H9 (cell line): Measurements from ENCODE around the gene DNAH11. TPM values are rescaled to one million over a fixed set of nuclear protein-coding genes. Genes with fewer than 3 reads are reported as not detected.

Experiments
- DNase-seq: peaks from one replicate; pipeline ENCODE4 v3.0.0-alpha.2; 2017
- H2AFZ ChIP-seq: one replicate; pipeline ENCODE4 v1.6.1; 2013; ENCODE audit warnings: mild to moderate bottlenecking, low read length, control low read depth, moderate library complexity
- H2AK5ac ChIP-seq: 2 replicates; pipeline ENCODE4 v1.6.1; 2013; ENCODE audit warnings: low read length, control low read depth, mixed read lengths; ENCODE audit not compliant: insufficient read length
- H2BK120ac ChIP-seq: one replicate; pipeline ENCODE4 v1.6.1; 2013; ENCODE audit warnings: low read depth, mild to moderate bottlenecking, low read length, control low read depth, inconsistent platforms; ENCODE audit not compliant: poor library complexity, severe bottlenecking
- H2BK12ac ChIP-seq: 2 replicates; pipeline ENCODE4 v1.6.1; 2013; ENCODE audit warnings: low read length, control low read depth, mixed read lengths, low read depth; ENCODE audit not compliant: insufficient read length
- H2BK15ac ChIP-seq: 2 replicates; pipeline ENCODE4 v1.6.1; 2013; ENCODE audit warnings: low read depth, low read length, control low read depth
- H2BK20ac ChIP-seq: one replicate; pipeline ENCODE4 v1.6.1; 2013; ENCODE audit warnings: low read depth, mild to moderate bottlenecking, low read length, control low read depth, inconsistent platforms; ENCODE audit not compliant: poor library complexity, severe bottlenecking
- H2BK5ac ChIP-seq: 2 replicates; pipeline ENCODE4 v1.6.1; 2013; ENCODE audit warnings: low read length, control low read depth, mixed read lengths; ENCODE audit not compliant: insufficient read length
- H3K14ac ChIP-seq: 2 replicates; pipeline ENCODE4 v1.6.1; 2013; ENCODE audit warnings: low read length, control low read depth; ENCODE audit not compliant: insufficient read depth
- H3K18ac ChIP-seq: 2 replicates; pipeline ENCODE4 v1.6.1; 2013; ENCODE audit warnings: low read depth, mild to moderate bottlenecking, mixed read lengths, low read length, control low read depth; ENCODE audit not compliant: insufficient read length
- H3K23ac ChIP-seq: 2 replicates; pipeline ENCODE4 v1.6.1; 2013; ENCODE audit warnings: low read length, control low read depth, mixed read lengths, low read depth; ENCODE audit not compliant: insufficient read length
- H3K23me2 ChIP-seq: 2 replicates; pipeline ENCODE4 v1.6.1; 2013; ENCODE audit warnings: low read depth, mild to moderate bottlenecking, mixed read lengths, low read length, control low read depth; ENCODE audit not compliant: insufficient read length, poor library complexity, severe bottlenecking
- H3K27ac ChIP-seq: 2 replicates; pipeline ENCODE4 v1.5.1; 2013; ENCODE audit warnings: low read length, control low read depth, mixed read lengths, low read depth; ENCODE audit not compliant: insufficient read length
- H3K27me3 ChIP-seq: 2 replicates; pipeline ENCODE4 v1.6.1; 2013; ENCODE audit warnings: low read length, control low read depth, inconsistent platforms; ENCODE audit not compliant: insufficient read depth
- H3K4ac ChIP-seq: 2 replicates; pipeline ENCODE4 v1.6.1; 2013; ENCODE audit warnings: low read depth, mild to moderate bottlenecking, control low read depth, inconsistent platforms, low read length, moderate library complexity
- H3K4me1 ChIP-seq: 2 replicates; pipeline ENCODE4 v1.6.1; 2013; ENCODE audit warnings: low read length, control low read depth, inconsistent platforms; ENCODE audit not compliant: insufficient read depth
- H3K4me2 ChIP-seq: 2 replicates; pipeline ENCODE4 v1.6.1; 2013; ENCODE audit warnings: low read length, control low read depth, mixed read lengths; ENCODE audit not compliant: insufficient read length, insufficient read depth
- H3K56ac ChIP-seq: 2 replicates; pipeline ENCODE4 v1.6.1; 2013; ENCODE audit warnings: low read depth, mild to moderate bottlenecking, mixed read lengths, low read length, control low read depth; ENCODE audit not compliant: insufficient read length
- H3K79me1 ChIP-seq: 2 replicates; pipeline ENCODE4 v1.6.1; 2013; ENCODE audit warnings: low read depth, mild to moderate bottlenecking, moderate library complexity, low read length, control low read depth, inconsistent platforms; ENCODE audit not compliant: insufficient read depth, poor library complexity, severe bottlenecking
- H3K79me2 ChIP-seq: 2 replicates; pipeline ENCODE4 v1.6.1; 2013; ENCODE audit warnings: low read length, control low read depth, inconsistent platforms; ENCODE audit not compliant: insufficient read depth
- H3K9ac ChIP-seq: 2 replicates; pipeline ENCODE4 v1.6.1; 2013; ENCODE audit warnings: low read length, control low read depth, mixed read lengths; ENCODE audit not compliant: insufficient read length; ENCODE audit errors: extremely low read depth
- H3K9me3 ChIP-seq: one replicate; pipeline ENCODE4 v1.6.1; 2013; ENCODE audit warnings: low read depth, low read length, inconsistent platforms; ENCODE audit not compliant: control insufficient read depth
- H3T11ph ChIP-seq: one replicate; pipeline ENCODE4 v1.6.1; 2013; ENCODE audit warnings: mild to moderate bottlenecking, low read length, control low read depth, inconsistent platforms
- H4K20me1 ChIP-seq: one replicate; pipeline ENCODE4 v1.6.1; 2013; ENCODE audit not compliant: control insufficient read depth, insufficient read length, insufficient read depth
- H4K5ac ChIP-seq: 2 replicates; pipeline ENCODE4 v1.6.1; 2013; ENCODE audit warnings: low read depth, mild to moderate bottlenecking, mixed read lengths, low read length, control low read depth; ENCODE audit not compliant: insufficient read length
- H4K8ac ChIP-seq: replicated peaks from 2 replicates; pipeline ENCODE4 v1.6.1; 2013; ENCODE audit warnings: low read length, control low read depth, mixed read lengths, low read depth; ENCODE audit not compliant: insufficient read length
- H4K91ac ChIP-seq: 2 replicates; pipeline ENCODE4 v1.6.1; 2013; ENCODE audit warnings: low read depth, mild to moderate bottlenecking, moderate library complexity, mixed read lengths, low read length, control low read depth; ENCODE audit not compliant: insufficient read length
- H3K27ac Mint-ChIP-seq, 3 experiments: 2 replicates in 2 of 3; 3 replicates in 1 of 3; pipeline ENCODE4 v1.8.0; 2020 to 2021; ENCODE audit warnings: mixed read lengths in 3 of 3, mild to moderate bottlenecking in 1 of 3, moderate library complexity in 1 of 3
- H3K27me3 Mint-ChIP-seq: 2 replicates; pipeline ENCODE4 v1.8.0; 2021; ENCODE audit warnings: low read depth, mild to moderate bottlenecking, moderate library complexity, mixed read lengths
- H3K36me3 Mint-ChIP-seq, 3 experiments: 2 replicates in 2 of 3; 3 replicates in 1 of 3; pipeline ENCODE4 v1.8.0; 2020 to 2021; ENCODE audit warnings: low read depth in 3 of 3, mixed read lengths in 3 of 3; ENCODE audit not compliant: insufficient read depth in 1 of 3
- H3K4me1 Mint-ChIP-seq, 2 experiments: 2 replicates each; pipeline ENCODE4 v1.8.0; 2020; ENCODE audit warnings: mixed read lengths in 2 of 2
- H3K4me3 Mint-ChIP-seq, 2 experiments: 2 replicates in 1 of 2; 3 replicates in 1 of 2; pipeline ENCODE4 v1.8.0; 2020 to 2021; ENCODE audit warnings: mild to moderate bottlenecking in 2 of 2, mixed read lengths in 2 of 2, moderate library complexity in 1 of 2
- H3K9me3 Mint-ChIP-seq, 2 experiments: 2 replicates in 1 of 2; 3 replicates in 1 of 2; pipeline ENCODE4 v1.8.0; 2020; ENCODE audit warnings: mild to moderate bottlenecking in 2 of 2, mixed read lengths in 2 of 2, moderate library complexity in 1 of 2
- CTCF ChIP-seq: fragments of 200-600 bp; sonication (generic); conservative IDR thresholded peaks from 3 replicates; pipeline ENCODE4 v1.8.0; 2021; ENCODE audit warnings: antibody characterized with exemption, mild to moderate bottlenecking
- WGBS: extraction: QIAGEN DNeasy Blood & Tissue Kit; methylation state at CpG from one replicate; pipeline ENCODE4 v1.1.7; 2013; ENCODE audit warnings: missing lambda C conversion rate, low lambda C conversion rate, mixed read lengths; ENCODE audit not compliant: insufficient read length; ENCODE audit errors: extremely low coverage; 5-methylcytosine and 5-hydroxymethylcytosine counted together
- total RNA-seq: library from RNA; stranded (reverse); gene quantifications from 2 replicates; pipeline ENCODE4 v1.2.1, GENCODE V29; 2021

The DNAH11 gene
- total RNA-seq, 1 experiment from 2014 or later = 2.5 TPM

- peaks cover 43 to 56% of the 10 kb centered on the region in 2 experiments for H3K4me1 Mint-ChIP-seq
- Histone ChIP-seq H3K79me1 (no peaks in the 10 kb centered on the region), H4K8ac (no peak overlapping the region), H2BK15ac (no peak overlapping the region), H3K4me1 (peaks cover 13% of the 10 kb centered on the region; the same call in 1 of the 2 replicates), H2AFZ (no peak overlapping the region), H2BK120ac (no peak overlapping the region), H3K4me2 (no peak overlapping the region), H3K27ac (no peak overlapping the region), H3K14ac (no peak overlapping the region), H2BK12ac (no peak overlapping the region), H4K20me1 (no peaks in the 10 kb centered on the region), H3K18ac (no peak overlapping the region), H3K9ac (no peak overlapping the region), H3K79me2 (no peaks in the 10 kb centered on the region), H2AK5ac (no peak overlapping the region), H3K23me2 (no peaks in the 10 kb centered on the region), H2BK20ac (no peak overlapping the region), H3K56ac (no peak overlapping the region), H2BK5ac (no peak overlapping the region), H4K5ac (no peak overlapping the region), H3T11ph (no peak overlapping the region), H4K91ac (no peak overlapping the region), H3K23ac (no peak overlapping the region), H3K27me3 (no peaks in the 10 kb centered on the region), H3K9me3 (no peaks in the 10 kb centered on the region), H3K4ac (no peak overlapping the region)
- no peak overlapping the region; a peak in 1 of 7 replicates for H3K27ac Mint-ChIP-seq
- no peaks in the 10 kb centered on the region for H3K36me3 Mint-ChIP-seq
- no peak overlapping the region for H3K4me3 Mint-ChIP-seq
- WGBS = no CpG with 5 or more reads among the region's 5 CpGs
- 0 out of 2 replicates have a peak, but pooled peaks cover 2% of the 10 kb centered on the region for H3K27me3 Mint-ChIP-seq
- no peak for DNase-seq
- no peaks in the 10 kb centered on the region for H3K9me3 Mint-ChIP-seq
- no peak for TF ChIP-seq CTCF
Observed at GRCh38 chr7:21768279-21768678, 225.4 kb downstream of the DNAH11 start.
